GM18870 (cell line): ENCODE measurements around the gene SMYD3.
"Not testable (repeated sequence)": the region's sequence is repeated elsewhere in the genome, so short reads cannot be mapped to it uniquely, and the experiment has no call there.

Experiments used
- ATAC-seq: cut with Tn5 transposase; IDR thresholded peaks from one replicate; pipeline ENCODE4 v1.9.1; 2021; ENCODE audit warnings: moderate library complexity; ENCODE audit not compliant: unreplicated experiment

Gene SMYD3

GRCh38 chr1:245762396-245762910 lies 744.6 kb downstream of the SMYD3 start:
- ATAC-seq, result no peak

DNA sequence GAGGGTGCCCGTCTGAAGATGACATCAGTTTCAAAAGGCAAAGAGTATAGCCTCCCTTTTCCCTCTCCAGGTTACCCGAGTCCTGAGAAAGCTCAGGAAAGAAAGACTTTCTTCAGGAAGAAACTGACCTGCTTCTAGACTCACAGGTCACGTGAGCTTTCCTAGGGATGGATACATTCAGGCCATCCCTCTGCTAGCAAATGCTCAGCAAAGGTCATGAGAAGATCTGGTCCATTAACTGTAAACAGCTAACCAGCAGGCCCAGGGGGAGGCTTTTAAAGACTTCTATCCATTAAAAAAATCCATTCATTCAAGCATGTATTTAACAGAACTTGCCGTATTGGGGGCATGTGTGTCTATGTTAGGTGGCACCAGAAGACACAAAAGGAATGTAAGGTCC lies 746.8 kb downstream of the SMYD3 start:
- no peak for ATAC-seq

DNA sequence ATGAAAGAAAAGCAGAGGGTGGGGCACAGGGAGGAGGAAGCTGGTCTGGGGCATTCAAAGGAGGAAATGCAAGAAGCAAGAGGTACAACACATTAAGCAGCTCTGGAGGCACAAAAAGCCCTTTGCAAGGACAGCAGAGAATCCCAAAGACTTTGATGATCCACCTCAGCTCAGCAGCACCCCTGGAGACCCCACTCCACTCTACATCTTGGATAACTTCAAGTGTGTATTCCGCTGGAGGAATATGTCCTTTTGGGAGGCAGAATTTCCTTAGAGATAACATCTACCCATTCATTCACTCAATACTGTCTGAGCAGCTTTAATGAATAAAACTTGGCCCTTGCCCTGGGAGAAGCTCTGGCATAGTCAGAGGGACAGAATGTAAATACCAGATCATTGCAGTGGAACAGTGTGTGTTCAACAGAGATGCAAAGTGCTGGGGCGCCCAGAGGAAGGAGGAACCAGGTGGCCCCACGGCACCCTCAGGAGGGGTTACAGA lies 752.6 kb downstream of the SMYD3 start:
- ATAC-seq, result no peak

DNA sequence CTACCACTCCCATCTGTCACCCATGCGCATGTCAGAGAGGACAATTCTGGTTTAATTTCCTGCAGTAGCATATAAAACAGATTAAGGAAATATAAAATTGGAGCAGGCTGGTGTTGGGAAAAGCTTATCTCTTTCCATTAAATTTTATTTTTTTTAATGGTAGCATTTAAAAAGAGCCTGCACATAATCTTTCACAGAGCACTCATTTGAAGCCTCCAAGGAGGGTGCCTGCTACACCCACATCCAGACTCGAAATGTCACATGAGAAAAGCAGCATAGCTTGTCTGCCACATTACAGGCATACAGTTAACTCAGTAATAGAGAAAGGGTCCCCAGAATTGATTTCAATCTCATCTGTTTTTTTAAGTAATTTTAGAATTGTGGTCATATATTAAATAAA lies 753.3 kb downstream of the SMYD3 start:
- ATAC-seq, result no peak

DNA sequence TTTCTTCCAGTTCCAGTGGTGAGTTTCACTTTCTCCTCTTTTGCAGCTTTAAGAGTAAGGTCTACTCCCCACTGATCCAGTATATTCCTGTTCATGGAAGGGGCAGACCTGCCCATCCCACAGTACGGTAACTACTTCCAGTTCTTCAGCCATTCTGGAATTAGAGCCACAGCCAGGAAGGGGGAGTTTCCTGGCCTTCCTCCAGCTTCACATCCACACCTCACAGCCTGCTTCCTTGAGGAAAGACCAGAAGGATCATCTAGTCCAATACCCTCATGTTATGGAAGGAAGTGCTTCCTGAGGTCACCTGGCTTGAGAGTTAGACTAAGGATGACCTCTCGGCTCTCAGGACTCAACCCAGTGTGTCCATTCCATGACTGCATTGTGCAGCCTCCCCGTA lies 754.5 kb downstream of the SMYD3 start:
- ATAC-seq, result no peak

DNA sequence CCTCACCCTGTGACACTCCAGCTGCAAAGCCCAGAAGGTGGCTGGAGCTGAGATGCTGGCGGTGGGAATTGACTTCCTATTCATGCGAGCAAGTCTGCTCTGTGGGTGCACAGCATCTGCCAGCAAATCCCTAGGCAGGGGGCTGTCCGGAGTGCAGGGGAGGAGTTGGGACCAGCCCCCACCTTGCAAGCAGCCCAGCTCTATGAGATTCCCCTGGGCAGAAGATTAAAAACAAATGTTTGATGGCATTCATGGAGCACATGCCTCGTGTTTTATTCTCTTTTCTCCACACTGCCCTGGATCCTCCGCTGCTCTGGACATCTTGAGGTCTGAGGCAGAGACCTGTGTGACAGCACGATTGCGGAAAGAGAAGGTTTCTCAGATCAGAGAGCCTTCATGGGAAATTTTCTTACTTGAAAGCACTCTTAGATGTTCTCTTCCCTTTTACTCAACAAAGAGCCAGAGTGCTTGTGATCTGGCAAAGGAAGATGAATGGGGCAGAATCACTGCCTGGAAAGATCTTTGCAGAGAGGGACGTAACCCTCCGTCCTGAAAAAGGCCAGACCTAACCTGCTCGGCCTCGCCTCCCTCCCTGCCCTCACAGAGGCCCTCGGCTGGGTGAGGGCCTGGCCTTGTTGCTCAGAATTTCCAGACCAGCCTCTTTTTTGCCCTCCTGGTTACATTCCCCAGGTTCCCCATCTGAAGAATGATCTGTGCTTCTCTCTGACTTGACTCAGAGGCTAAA lies 755.2 kb downstream of the SMYD3 start:
- no peak for ATAC-seq

GRCh38 chr1:245751116-245751515 lies 756.0 kb downstream of the SMYD3 start:
- no peak for ATAC-seq

- no peak for ATAC-seq
Measured at GRCh38 chr1:245750261-245750660, 756.8 kb downstream of the SMYD3 start.

DNA sequence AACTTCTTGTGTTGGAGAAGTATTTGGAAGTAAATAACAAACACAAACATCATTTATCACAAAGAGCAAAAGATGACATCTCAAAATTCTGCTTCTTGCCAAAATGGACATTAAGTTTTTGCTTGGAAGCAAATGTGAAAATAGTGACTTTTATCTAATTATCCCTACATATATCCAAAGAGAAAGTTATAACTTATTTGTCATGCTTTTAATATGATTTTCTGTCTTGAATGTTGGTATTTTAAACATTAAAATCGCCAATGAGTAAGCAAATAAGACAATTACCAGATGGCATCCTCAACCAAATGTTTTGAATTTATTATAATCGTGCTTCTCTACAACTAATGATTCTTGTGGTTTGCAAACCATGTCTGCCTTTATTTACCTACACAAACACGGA lies 758.0 kb downstream of the SMYD3 start:
- no peak for ATAC-seq

- ATAC-seq, result no peak
Measured at GRCh38 chr1:245748646-245749045, 758.4 kb downstream of the SMYD3 start.

GRCh38 chr1:245748240-245748639 lies 758.8 kb downstream of the SMYD3 start:
- no peak for ATAC-seq

DNA sequence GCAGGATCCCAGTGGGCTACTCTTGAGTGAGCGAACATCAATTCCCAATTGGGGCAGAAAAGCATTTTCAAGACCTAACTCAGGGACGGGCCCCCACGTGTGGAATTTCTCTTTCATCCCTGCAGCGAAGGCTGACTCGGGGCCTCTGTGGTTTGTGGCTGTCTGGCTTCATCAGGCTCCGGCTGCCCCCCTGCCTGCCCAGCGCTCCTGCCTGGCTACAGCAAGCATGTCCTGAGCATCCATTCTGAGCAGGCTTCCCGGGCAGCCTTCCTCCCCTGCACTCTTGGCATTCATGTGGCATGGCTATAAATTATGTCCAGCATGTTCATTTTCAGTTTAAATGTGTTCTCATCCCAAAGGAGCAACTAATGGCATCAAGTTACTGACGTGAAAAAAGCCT lies 764.2 kb downstream of the SMYD3 start:
- ATAC-seq, result no peak

DNA sequence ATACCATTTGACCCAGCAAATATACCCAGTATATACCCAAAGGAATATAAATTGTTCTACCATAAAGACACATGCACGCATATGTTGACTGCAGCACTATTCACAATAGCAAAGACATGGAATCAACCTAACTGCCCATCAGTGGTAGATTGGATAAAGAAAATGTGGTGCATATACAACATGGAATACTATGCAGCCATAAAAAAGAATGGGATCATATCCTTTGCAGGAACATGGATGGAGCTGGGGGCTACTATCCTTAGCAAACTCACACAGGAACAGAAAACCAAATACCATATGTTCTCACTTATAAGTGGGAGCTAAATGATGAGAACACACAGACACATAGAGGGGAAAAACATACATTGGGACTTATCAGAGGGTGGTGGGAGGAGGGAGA lies 766.7 kb downstream of the SMYD3 start:
- not testable (repeated sequence) for ATAC-seq

- no peak for ATAC-seq
Measured at GRCh38 chr1:245730801-245731200, 776.3 kb downstream of the SMYD3 start.

GRCh38 chr1:245728035-245728434 lies 779.0 kb downstream of the SMYD3 start:
- not testable (repeated sequence) for ATAC-seq

DNA sequence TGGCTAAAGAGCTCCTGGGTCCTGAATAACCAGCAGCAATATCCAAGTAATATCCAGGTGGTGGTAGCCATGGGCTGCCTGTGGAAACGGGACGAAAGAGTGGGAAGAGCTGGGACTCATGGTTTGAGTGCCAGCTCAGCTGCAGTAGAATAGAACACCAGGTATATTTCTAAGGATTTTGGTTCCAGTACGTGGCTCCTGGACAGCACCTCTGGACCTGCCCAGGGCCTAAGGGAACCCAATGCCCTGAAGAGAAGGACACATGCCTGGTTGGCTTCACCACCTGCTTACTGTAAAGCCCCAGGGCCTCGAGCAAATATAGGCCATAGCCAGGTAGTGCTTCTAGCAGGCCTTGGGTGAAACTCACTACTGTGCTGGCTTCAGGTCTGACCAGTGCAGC lies 785.6 kb downstream of the SMYD3 start:
- ATAC-seq, result no peak

GRCh38 chr1:245718951-245719350 lies 788.1 kb downstream of the SMYD3 start:
- ATAC-seq, result no peak

GRCh38 chr1:245718123-245718522 lies 789.0 kb downstream of the SMYD3 start:
- no peak for ATAC-seq

DNA sequence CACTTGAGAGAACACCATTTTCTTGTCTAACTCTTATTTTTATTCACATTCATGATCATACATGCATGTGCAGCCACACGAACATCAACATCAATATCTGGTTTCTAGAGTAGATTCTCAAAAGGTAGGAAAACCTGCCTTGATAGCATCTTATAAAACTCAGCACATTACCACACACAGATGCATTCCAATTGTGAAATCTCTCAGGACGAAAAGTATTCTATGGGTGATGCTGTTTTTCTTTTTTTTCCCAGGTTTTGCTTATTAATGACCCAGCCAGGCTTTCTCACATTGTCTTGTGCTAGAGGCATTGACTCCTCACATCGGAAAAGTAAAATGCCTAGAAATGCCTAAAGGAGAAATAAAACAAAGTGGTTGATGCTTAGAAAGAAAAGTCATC lies 789.5 kb downstream of the SMYD3 start:
- ATAC-seq, result no peak

DNA sequence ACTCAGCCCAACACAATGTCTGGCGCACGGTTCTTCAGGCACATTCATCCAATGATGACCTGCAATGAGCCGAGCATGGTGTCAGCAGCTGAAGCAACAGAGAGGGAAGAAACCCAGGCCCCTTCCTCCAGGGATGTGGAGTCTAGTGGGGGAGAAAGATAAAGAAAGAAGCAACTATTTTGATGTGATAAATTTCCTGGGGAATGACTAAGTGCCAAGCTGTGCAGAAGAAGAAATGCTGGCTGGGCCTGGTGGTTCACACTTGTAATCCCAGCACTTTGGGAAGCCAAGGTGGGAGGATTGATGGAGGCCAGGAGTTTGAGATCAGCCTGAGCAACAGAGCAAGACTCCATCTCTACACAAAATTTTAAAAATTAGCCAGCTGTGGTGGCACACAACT lies 790.5 kb downstream of the SMYD3 start:
- no peak for ATAC-seq

DNA sequence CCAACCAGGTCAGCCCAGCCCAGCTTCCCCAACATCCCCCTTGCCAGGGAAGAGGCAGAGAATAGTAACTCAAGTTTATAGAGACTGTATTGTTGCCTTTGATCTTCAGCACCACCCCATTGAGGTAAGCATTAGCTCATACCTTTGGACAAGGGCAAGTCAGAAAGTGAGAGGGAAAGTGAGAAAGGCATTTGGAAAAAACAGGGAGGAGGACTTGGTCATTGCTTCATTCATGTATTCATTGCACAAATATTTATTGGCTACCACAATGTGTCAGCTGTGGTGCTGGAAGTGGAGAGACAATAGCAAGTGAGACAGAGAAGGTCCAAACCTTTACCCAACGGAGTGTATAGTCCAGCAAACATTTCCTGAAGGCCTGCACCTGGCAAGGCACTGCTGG lies 791.1 kb downstream of the SMYD3 start:
- no peak for ATAC-seq

DNA sequence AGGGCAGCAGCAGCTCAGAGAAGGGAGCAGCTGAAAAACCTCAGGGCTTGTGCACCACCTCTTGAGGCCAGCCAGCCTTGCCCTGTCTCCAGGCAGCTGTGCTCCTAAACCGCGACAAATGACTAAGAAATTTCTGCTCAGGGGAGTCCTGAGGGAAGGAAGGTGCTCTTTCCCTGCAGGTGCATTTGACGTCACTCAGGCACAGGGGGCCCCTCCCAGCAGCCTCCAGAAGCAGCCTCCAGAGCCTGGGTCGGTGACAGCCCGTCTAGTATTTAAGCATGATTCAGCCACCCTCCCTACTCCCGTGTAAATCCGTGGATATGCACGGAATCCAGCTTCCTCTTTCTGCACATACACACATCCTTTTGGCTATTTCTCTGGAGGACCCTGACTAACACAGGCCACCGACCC lies 791.8 kb downstream of the SMYD3 start:
- no peak for ATAC-seq

- not testable (repeated sequence) for ATAC-seq
Measured at GRCh38 chr1:245714027-245714426, 793.1 kb downstream of the SMYD3 start.
